Effector memory CD4-positive, alpha-beta T cell (primary cell): ENCODE data around the gene MANSC4.

Experiments used
- DNase-seq, 3 donors: peaks; one replicate each; pipeline ENCODE4 v3.0.0-alpha.2; 2020
- H3K27ac ChIP-seq: 2 replicates; pipeline ENCODE4 v1.7.0; 2013; ENCODE audit warnings: mild to moderate bottlenecking, low read length, moderate library complexity; ENCODE audit not compliant: insufficient read depth, poor library complexity, severe bottlenecking
- H3K27me3 ChIP-seq: replicated peaks from 2 replicates; pipeline ENCODE4 v1.7.0; 2013; ENCODE audit warnings: mild to moderate bottlenecking, low read length; ENCODE audit not compliant: insufficient read depth, control insufficient read depth, poor library complexity, severe bottlenecking
- H3K36me3 ChIP-seq: 2 replicates; pipeline ENCODE4 v1.7.0; 2013; ENCODE audit warnings: mild to moderate bottlenecking, low read length, moderate library complexity; ENCODE audit not compliant: control insufficient read depth, insufficient read depth
- H3K4me1 ChIP-seq: 2 replicates; pipeline ENCODE4 v1.7.0; 2013; ENCODE audit warnings: low read length, mild to moderate bottlenecking; ENCODE audit not compliant: control insufficient read depth, insufficient read depth, poor library complexity, severe bottlenecking
- H3K4me3 ChIP-seq: 2 replicates; pipeline ENCODE4 v1.7.0; 2013; ENCODE audit warnings: low read length, low read depth, mild to moderate bottlenecking; ENCODE audit not compliant: insufficient read depth, poor library complexity, severe bottlenecking
- H3K9me3 ChIP-seq: 2 replicates; pipeline ENCODE4 v1.7.0; 2013; ENCODE audit warnings: mild to moderate bottlenecking, low read length, moderate library complexity; ENCODE audit not compliant: control insufficient read depth

The MANSC4 gene

GRCh38 chr12:27802511-27802910, 22.5 kb upstream of the MANSC4 start:
- Histone ChIP-seq H3K27ac (no peak overlapping the region), H3K4me3 (no peak overlapping the region), H3K27me3 (no peaks in the 10 kb centered on the region), H3K36me3 (peaks cover 7% of the 10 kb centered on the region), H3K9me3 (no peaks in the 10 kb centered on the region), H3K4me1 (peaks cover 9% of the 10 kb centered on the region)
- no peak for DNase-seq

GRCh38 chr12:27801630-27802029, 21.6 kb upstream of the MANSC4 start:
- Histone ChIP-seq H3K27ac (no peak overlapping the region), H3K27me3 (no peaks in the 10 kb centered on the region), H3K4me1 (peaks cover 3% of the 10 kb centered on the region), H3K36me3 (peaks cover 13% of the 10 kb centered on the region), H3K4me3 (no peak overlapping the region), H3K9me3 (no peaks in the 10 kb centered on the region)
- no peak for DNase-seq

- no peak overlapping the region for H3K4me3 ChIP-seq
- DNase-seq: no peak
- H3K9me3 ChIP-seq: no peaks in the 10 kb centered on the region
- H3K36me3 ChIP-seq: peaks cover 13% of the 10 kb centered on the region
- no peaks in the 10 kb centered on the region for H3K4me1 ChIP-seq
- H3K27ac ChIP-seq: no peak overlapping the region
- no peaks in the 10 kb centered on the region for H3K27me3 ChIP-seq
Measured at GRCh38 chr12:27800819-27801218, 20.8 kb upstream of the MANSC4 start.

- H3K27ac ChIP-seq: no peak overlapping the region
- DNase-seq: no peak
- peaks cover 13% of the 10 kb centered on the region for H3K36me3 ChIP-seq
- no peaks in the 10 kb centered on the region for H3K4me1 ChIP-seq
- no peaks in the 10 kb centered on the region for H3K27me3 ChIP-seq
- H3K4me3 ChIP-seq: no peak overlapping the region
- no peaks in the 10 kb centered on the region for H3K9me3 ChIP-seq
Measured at GRCh38 chr12:27797301-27798025, 17.4 kb upstream of the MANSC4 start.

- Histone ChIP-seq H3K9me3 (no peaks in the 10 kb centered on the region), H3K4me1 (no peaks in the 10 kb centered on the region), H3K4me3 (no peak overlapping the region), H3K36me3 (peaks cover 19% of the 10 kb centered on the region), H3K27me3 (no peaks in the 10 kb centered on the region), H3K27ac (no peak overlapping the region)
- no peak for DNase-seq
Measured at GRCh38 chr12:27796128-27796527, 16.1 kb upstream of the MANSC4 start.

GRCh38 chr12:27794818-27795584, 15.0 kb upstream of the MANSC4 start:
- Histone ChIP-seq H3K27ac (no peak overlapping the region), H3K4me1 (no peaks in the 10 kb centered on the region), H3K36me3 (peaks cover 19% of the 10 kb centered on the region), H3K9me3 (no peaks in the 10 kb centered on the region), H3K4me3 (no peak overlapping the region), H3K27me3 (no peaks in the 10 kb centered on the region)
- DNase-seq: no peak

GRCh38 chr12:27790179-27790578, 10.1 kb upstream of the MANSC4 start:
- Histone ChIP-seq H3K9me3 (no peaks in the 10 kb centered on the region), H3K4me3 (no peak overlapping the region), H3K27me3 (no peaks in the 10 kb centered on the region), H3K4me1 (no peaks in the 10 kb centered on the region), H3K36me3 (peaks cover 6% of the 10 kb centered on the region), H3K27ac (no peak overlapping the region)
- no peak for DNase-seq

GRCh38 chr12:27787559-27787958, 7.5 kb upstream of the MANSC4 start:
- H3K27ac ChIP-seq: no peak overlapping the region

GRCh38 chr12:27785882-27786570, 6.0 kb upstream of the MANSC4 start:
- Histone ChIP-seq H3K36me3 (no peaks in the 10 kb centered on the region), H3K27me3 (no peaks in the 10 kb centered on the region), H3K27ac (no peak overlapping the region), H3K4me1 (peaks cover 5% of the 10 kb centered on the region), H3K4me3 (no peak overlapping the region), H3K9me3 (no peaks in the 10 kb centered on the region)
- no peak for DNase-seq

More at GRCh38 chr12:27787559-27787958, 7.5 kb upstream of the MANSC4 start:
- peaks cover 6% of the 10 kb centered on the region for H3K36me3 ChIP-seq
- no peaks in the 10 kb centered on the region for H3K9me3 ChIP-seq
- peaks cover under 1% of the 10 kb centered on the region for H3K4me1 ChIP-seq
- no peaks in the 10 kb centered on the region for H3K27me3 ChIP-seq
- DNase-seq: no peak
- no peak overlapping the region for H3K4me3 ChIP-seq

GRCh38 chr12:27782481-27782880, 2.4 kb upstream of the MANSC4 start:
- Histone ChIP-seq H3K4me1 (peaks cover 17% of the 10 kb centered on the region), H3K4me3 (no peak overlapping the region), H3K27me3 (no peaks in the 10 kb centered on the region), H3K27ac (no peak overlapping the region), H3K9me3 (no peaks in the 10 kb centered on the region), H3K36me3 (no peaks in the 10 kb centered on the region)
- DNase-seq: no peak
